Fibroblast of skin of right quadriceps (primary cell): ENCODE results near the gene YBX2.

Source experiments
- DNase-seq: peaks from one replicate; pipeline ENCODE4 v3.0.0-alpha.2; 2013

The YBX2 gene

DNA sequence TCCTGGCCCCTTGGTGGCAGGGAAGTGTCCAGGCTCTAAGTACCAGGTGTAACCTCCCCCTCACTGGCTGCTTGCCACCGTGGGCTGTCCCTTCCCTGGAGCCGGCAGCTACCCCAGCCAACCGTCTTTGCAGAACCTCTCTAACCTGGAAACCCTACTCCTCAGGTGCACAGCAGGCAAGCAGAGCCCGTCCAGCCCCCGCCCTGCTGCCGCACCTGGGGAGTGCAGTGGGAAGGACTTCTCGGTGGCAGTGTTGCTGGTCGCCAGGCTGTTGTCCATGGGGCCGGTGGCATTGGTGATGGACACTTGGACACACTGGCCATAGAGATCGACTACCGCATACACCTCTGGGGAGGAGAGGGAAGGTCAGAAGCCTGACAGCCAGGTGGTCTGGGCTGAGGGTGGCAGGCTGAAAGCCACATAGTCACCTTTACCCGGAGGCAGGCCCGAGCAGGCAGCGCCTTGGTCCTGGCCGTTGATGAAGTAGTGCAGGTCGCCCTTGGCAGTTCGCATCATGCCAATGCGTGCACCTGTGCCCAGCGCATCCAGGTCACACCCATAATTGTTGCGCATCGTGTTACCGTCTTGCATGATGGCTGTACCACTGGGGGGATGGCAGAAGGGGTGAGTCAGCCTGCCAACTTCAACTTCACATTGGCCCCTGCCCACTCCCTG is 28.2 kb upstream of the YBX2 start:
- DNase-seq, result no peak

GRCh38 chr17:7321466-7321865 is 27.0 kb upstream of the YBX2 start:
- DNase-seq, result no peak

DNA sequence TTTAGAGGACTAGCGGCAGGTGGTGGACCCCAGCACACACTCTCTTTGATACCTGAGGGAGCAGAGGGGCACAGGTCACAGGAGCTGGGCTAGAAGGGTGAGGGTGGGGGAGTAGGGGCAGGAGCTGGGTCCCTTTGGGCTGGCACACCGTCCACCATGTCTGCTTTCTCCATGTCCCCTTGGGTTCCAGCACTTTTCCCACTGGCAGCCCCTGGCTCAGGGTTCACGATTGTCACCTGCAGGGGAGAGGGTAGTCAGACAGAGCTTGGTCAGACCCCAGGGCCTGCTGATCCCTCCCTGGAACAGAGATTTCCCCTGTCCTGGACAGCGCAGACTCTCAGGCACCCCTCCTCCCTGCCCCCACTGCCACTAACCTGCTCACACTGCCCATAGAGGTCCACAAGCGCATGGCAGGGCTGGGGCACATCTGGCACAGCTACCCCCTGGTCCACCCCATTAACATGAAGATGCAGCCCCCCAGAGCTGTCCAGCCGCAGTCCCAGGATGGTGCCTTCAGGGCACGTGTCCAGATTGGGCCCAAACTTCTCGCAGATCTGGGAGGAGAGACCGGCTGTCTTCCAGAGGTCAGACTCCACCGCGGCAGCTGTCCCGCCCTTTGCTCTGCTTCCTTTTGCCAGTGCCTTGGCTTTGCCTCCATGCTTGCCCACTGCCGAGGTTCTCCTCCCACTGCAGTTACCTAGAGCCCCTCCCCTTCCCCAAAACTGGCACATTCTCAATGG is 23.9 kb upstream of the YBX2 start:
- no peak for DNase-seq

DNA sequence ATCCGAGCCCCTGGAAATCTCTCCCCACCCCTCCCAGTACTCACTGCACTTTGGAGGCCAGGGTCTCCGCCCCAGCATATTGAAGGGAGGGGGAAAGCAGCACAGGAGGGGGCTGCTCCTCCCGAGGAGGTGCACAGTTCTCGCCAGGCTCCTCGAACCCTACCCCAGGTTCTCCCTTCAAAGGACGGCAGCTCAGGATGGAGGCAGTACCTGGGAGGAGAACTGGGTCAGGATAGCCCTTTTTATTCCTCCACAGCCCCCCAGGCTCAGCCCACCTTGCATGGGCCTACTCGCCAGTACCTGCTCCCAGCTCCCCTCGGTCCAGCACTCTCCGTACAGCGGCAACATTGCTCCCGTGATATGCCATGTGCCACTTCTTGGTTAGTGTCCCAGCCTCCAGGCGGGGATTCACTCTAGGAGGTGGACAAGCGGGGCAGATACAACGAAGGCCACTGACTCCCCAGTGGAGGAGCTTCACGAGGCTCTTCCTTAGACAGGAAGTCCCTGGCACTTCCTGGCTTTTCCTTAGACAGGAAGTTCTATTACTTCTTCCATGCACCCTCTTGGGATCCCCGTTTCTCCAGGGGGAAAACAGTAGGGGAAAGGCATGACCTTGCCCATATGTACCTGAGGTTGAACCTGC is 22.8 kb upstream of the YBX2 start:
- DNase-seq, result no peak

GRCh38 chr17:7315570-7316235 is 21.3 kb upstream of the YBX2 start:
- no peak for DNase-seq

GRCh38 chr17:7314719-7315569 is 20.5 kb upstream of the YBX2 start, which contains the start of gene GPS2:
TSS of gene GPS2 (minus strand) at chr17:7315360. CDS start at chr17:7315052, 308 bp downstream.
- peak; percentile 78 for DNase-seq

DNA sequence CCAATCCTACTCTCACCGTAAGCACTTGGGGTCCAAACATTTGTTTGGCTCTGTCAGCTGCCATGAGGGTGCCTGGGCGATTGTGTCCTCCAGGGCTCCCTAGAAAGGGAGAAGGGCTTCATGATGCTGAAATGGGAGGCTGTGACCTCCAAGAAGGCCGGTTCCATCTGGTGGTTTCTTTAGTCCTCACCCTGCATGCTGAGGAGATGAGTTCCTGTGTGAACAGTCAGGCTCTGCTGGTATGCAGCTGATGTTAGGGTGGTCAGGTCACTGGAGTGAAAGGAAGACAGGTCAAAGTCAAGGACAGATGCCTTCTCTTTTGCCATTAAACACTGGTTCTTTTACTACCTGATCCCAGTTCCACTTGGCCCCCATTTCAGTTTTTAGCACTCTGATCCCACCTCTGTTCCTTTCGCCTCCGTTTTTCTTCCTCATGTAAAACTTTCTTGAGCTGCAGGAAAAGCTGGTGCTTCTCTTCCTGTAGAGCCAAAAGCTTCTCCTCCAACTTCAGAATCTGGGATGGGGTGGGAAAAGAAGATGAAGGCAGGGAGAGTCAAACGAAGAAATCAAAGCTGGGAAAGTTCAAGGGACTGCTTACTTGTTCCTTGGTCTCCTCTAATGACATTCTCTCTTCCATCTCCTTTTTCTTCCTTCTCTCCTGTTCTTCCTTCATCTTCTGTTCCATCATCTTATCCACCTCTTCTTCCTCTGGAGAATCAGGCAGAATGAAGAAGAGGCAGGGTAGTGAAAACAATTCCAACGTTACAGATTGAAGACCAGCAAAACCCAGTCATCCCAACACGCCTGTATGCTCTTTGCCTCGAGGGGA is 19.7 kb upstream of the YBX2 start:
- no peak for DNase-seq

GRCh38 chr17:7313088-7313889 is 18.9 kb upstream of the YBX2 start:
- DNase-seq, result no peak

DNA sequence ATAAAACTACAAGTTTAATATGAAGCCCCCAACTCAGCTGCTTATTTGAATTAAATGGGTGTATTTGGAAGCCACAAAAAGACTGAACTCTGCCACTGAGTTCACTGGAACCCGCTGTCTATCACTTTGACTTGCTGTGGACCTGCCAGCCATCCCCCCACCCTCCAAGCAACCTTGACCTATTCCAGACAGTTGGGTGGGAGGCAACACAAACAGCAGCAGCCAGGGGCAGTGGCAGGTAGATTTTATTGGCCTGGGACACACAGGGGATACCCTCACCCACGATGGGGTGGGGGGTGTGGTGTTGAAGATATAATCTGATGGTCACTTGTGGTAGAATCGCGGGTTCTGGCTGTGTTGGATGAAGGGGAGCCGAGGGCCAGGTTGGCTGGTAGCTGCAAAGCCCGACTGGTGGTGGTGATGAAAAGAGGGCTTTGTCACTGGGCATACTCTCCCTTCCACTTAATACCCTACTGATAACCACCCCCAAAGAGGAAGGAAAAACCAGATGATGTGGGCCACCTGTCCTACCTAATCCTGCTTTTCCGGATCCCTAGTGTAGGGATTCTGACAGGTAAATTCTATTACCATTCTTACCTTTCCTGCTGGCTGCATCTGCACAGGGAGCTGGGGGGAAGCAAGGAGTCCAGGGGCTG is 18.1 kb upstream of the YBX2 start:
- no peak for DNase-seq

GRCh38 chr17:7311110-7311705 is 16.8 kb upstream of the YBX2 start:
- DNase-seq, result no peak

DNA sequence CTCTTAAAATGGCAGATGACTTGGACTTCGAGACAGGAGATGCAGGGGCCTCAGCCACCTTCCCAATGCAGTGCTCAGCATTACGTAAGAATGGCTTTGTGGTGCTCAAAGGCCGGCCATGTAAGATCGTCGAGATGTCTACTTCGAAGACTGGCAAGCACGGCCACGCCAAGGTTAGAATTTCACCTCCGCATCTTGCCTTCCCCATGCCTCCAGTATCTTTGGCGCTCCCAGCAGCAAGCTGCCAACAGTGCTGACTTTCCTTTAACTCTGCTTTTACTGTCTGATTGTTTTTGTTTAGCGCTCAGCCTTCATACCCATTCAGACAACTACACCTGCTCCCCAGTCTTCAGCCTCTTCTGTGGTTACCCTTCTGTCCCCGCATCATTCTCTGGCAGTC is 15.2 kb upstream of the YBX2 start:
- no peak for DNase-seq

GRCh38 chr17:7308625-7309433 is 14.4 kb upstream of the YBX2 start:
- DNase-seq, result peak; percentile 79

GRCh38 chr17:7307686-7308624 is 13.5 kb upstream of the YBX2 start:
- DNase-seq, result peak; percentile 28

- DNase-seq, result peak; percentile 100
These were observed 12.7 kb upstream of the YBX2 start, which contains the start of gene EIF5A for GRCh38 chr17:7306911-7307685. TSS of gene EIF5A (plus strand) at chr17:7307628. CDS start at chr17:7309636, 2,008 bp downstream.

DNA sequence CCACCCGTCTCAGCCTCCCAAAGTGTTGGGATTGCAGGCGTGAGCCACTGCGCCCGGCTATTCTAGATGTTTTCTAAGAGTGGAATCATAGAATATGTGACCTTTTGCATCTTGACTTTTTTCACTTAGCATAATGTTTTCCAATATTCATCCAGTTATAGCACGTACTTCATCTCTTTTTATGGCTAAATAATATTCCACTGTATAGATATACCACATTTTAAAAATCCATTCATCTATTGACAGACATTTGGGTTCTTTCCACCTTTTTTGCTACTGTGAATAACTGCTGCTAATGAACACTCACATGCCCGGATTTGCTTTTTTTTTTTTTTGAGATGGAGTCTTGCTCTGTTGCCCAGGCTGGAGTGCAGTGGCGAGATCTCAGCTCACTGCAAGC is 9.7 kb upstream of the YBX2 start:
- DNase-seq, result no peak

DNA sequence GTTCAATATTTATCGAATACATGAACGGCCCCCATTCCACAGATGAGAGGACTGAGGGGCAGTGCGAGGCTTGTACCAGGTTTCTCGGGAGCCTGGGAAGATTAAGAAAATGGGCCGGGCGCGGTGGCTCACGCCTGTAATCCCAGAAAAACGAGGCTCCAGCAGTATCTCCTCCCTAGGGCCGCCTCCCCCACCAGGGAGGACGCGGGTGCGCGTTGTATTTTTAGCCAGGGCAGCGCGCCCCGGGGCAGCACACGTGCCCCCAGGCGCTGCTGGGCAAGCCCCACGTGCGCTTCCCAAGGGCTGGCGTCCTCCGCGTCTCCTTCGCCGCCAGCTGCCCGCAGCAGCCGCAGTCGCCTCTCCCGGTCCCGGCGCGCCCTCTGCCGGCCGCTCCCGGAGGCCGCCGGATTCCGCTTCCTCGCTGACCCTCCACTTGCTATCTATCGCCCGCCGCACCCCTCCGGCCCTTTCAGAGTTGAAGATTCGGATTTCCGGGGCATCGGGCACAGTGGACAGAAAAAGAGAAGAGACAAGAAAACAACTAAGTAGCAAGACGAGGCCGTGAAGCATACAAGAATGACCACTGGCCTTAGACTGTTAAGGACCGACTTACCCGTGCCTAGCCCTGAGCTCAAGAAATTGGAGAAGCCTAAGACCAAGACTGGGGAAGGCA is 1.9 kb upstream of the YBX2 start:
- DNase-seq, result peak; percentile 68
